ENCODE results near the gene ABHD16A. TPM values are rescaled to one million over a fixed set of nuclear protein-coding genes. Genes with fewer than 3 reads are reported as not detected.
A peak's percentile ranks its signal among the peaks of the same experiment; 100 is the strongest.
"Not testable (repeated sequence)": the region's sequence is repeated elsewhere in the genome, so short reads cannot be mapped to it uniquely, and the experiment has no call there.

Gene ABHD16A
- total RNA-seq, 1 donor from 2014 or later, result 43.8 TPM

- DNase-seq (ENCODE audit: low read depth in 2 of 2), result no peak
These were observed 12.2 kb upstream of the ABHD16A start, which contains the start of gene LY6G6D for GRCh38 chr6:31715022-31715958. LY6G6D (plus strand) TSS chr6:31715348; CDS start chr6:31715356, 8 bp downstream.

- no peak for DNase-seq (ENCODE audit: low read depth in 2 of 2)
These were observed 11.0 kb upstream of the ABHD16A start for GRCh38 chr6:31713991-31714684.

GRCh38 chr6:31713465-31713864, 10.3 kb upstream of the ABHD16A start:
- no peak for DNase-seq (ENCODE audit: low read depth in 2 of 2)

- no peak for DNase-seq (ENCODE audit: low read depth in 2 of 2)
These were observed 9.2 kb upstream of the ABHD16A start for GRCh38 chr6:31712296-31712695.

- DNase-seq (ENCODE audit: low read depth in 2 of 2), result no peak
These were observed 8.1 kb upstream of the ABHD16A start for GRCh38 chr6:31711233-31711632.

- DNase-seq (ENCODE audit: low read depth in 2 of 2), result no peak
These were observed 7.5 kb upstream of the ABHD16A start for GRCh38 chr6:31710523-31711219.

- not testable (repeated sequence) for DNase-seq (ENCODE audit: low read depth in 2 of 2)
These were observed 6.0 kb upstream of the ABHD16A start for GRCh38 chr6:31709157-31709556.

- DNase-seq (ENCODE audit: low read depth in 2 of 2), result no peak
These were observed 5.1 kb upstream of the ABHD16A start for GRCh38 chr6:31708224-31708623.

- no peak for DNase-seq (ENCODE audit: low read depth in 2 of 2)
These were observed 4.6 kb upstream of the ABHD16A start for GRCh38 chr6:31707701-31708100.

- DNase-seq (ENCODE audit: low read depth in 2 of 2), result no peak
These were observed 3.5 kb upstream of the ABHD16A start, which contains the start of gene LY6G6F for GRCh38 chr6:31706599-31706998. LY6G6F (plus strand) TSS chr6:31706866; CDS start chr6:31706907, 41 bp downstream.

GRCh38 chr6:31705931-31706330, 2.8 kb upstream of the ABHD16A start:
- DNase-seq (ENCODE audit: low read depth in 2 of 2), result no peak

GRCh38 chr6:31702405-31702818, 712 bp downstream of the ABHD16A start:
- DNase-seq (ENCODE audit: low read depth in 2 of 2), result peak in 1 of 2 donors; percentile 66

GRCh38 chr6:31701666-31702404, 1.3 kb downstream of the ABHD16A start:
- peak; percentile 13 to 28 for DNase-seq (ENCODE audit: low read depth in 2 of 2)

- no peak for DNase-seq (ENCODE audit: low read depth in 2 of 2)
These were observed 2.3 kb downstream of the ABHD16A start for GRCh38 chr6:31700740-31701401.

GRCh38 chr6:31697555-31697954, 5.6 kb downstream of the ABHD16A start:
- DNase-seq (ENCODE audit: low read depth in 2 of 2), result peak in 1 of 2 donors; percentile 33

- DNase-seq (ENCODE audit: low read depth in 2 of 2), result no peak
These were observed 9.6 kb downstream of the ABHD16A start for GRCh38 chr6:31693535-31693934.

GRCh38 chr6:31692886-31693285, 10.2 kb downstream of the ABHD16A start:
- no peak for DNase-seq (ENCODE audit: low read depth in 2 of 2)

- no peak for DNase-seq (ENCODE audit: low read depth in 2 of 2)
These were observed 10.8 kb downstream of the ABHD16A start for GRCh38 chr6:31692353-31692752.

GRCh38 chr6:31691564-31692108, 11.5 kb downstream of the ABHD16A start:
- no peak for DNase-seq (ENCODE audit: low read depth in 2 of 2)

GRCh38 chr6:31691078-31691463, 12.1 kb downstream of the ABHD16A start:
- DNase-seq (ENCODE audit: low read depth in 2 of 2), result no peak

Data from dermis microvascular lymphatic vessel endothelial cell (primary cell).